ENCODE data around the gene DOK6.
A peak's percentile ranks its signal among the peaks of the same experiment; 100 is the strongest.

Gene DOK6

GRCh38 chr18:69556228-69556627, 155.5 kb downstream of the DOK6 start:
- Mint-ChIP-seq H3K36me3 (no peaks in the 10 kb centered on the region), H3K4me1 (no peaks in the 10 kb centered on the region), H3K4me3 (no peak overlapping the region), H3K9me3 (no peaks in the 10 kb centered on the region), H3K27ac (no peak overlapping the region)
- ATAC-seq: no peak
- DNase-seq (ENCODE audit: low spot score in 2 of 2): no peak

GRCh38 chr18:69557282-69557681, 156.6 kb downstream of the DOK6 start:
- no peak for ATAC-seq
- H3K9me3 Mint-ChIP-seq: no peaks in the 10 kb centered on the region
- no peak overlapping the region for H3K27ac Mint-ChIP-seq
- no peaks in the 10 kb centered on the region for H3K36me3 Mint-ChIP-seq
- H3K4me1 Mint-ChIP-seq: no peaks in the 10 kb centered on the region
- no peak overlapping the region for H3K4me3 Mint-ChIP-seq
- no peak for DNase-seq (ENCODE audit: low spot score in 2 of 2)

GRCh38 chr18:69558052-69558451, 157.4 kb downstream of the DOK6 start:
- H3K36me3 Mint-ChIP-seq: no peaks in the 10 kb centered on the region
- ATAC-seq (no peak), DNase-seq (ENCODE audit: low spot score in 2 of 2) (no peak)
- H3K9me3 Mint-ChIP-seq: no peaks in the 10 kb centered on the region
- no peaks in the 10 kb centered on the region for H3K4me1 Mint-ChIP-seq
- H3K27ac Mint-ChIP-seq: no peak overlapping the region
- H3K4me3 Mint-ChIP-seq: no peak overlapping the region

GRCh38 chr18:69559604-69560003, 158.9 kb downstream of the DOK6 start:
- Mint-ChIP-seq H3K4me3 (no peak overlapping the region), H3K36me3 (no peaks in the 10 kb centered on the region), H3K27ac (no peak overlapping the region), H3K4me1 (no peaks in the 10 kb centered on the region), H3K9me3 (no peaks in the 10 kb centered on the region)
- ATAC-seq (peak; percentile 47), DNase-seq (ENCODE audit: low spot score in 2 of 2) (no peak)

GRCh38 chr18:69564602-69565001, 163.9 kb downstream of the DOK6 start:
- Mint-ChIP-seq H3K36me3 (no peaks in the 10 kb centered on the region), H3K4me3 (no peak overlapping the region), H3K27ac (no peak overlapping the region), H3K9me3 (peaks cover 6% of the 10 kb centered on the region), H3K4me1 (no peaks in the 10 kb centered on the region)
- DNase-seq (ENCODE audit: low spot score in 2 of 2) (no peak), ATAC-seq (no peak)

GRCh38 chr18:69567813-69568488, 167.3 kb downstream of the DOK6 start:
- Mint-ChIP-seq H3K9me3 (peaks cover 6% of the 10 kb centered on the region), H3K27ac (peak overlapping the region; percentile 38), H3K36me3 (no peaks in the 10 kb centered on the region), H3K4me3 (no peak overlapping the region), H3K4me1 (no peaks in the 10 kb centered on the region)
- DNase-seq (ENCODE audit: low spot score in 2 of 2): no peak
- ATAC-seq: no peak

- no peaks in the 10 kb centered on the region for H3K36me3 Mint-ChIP-seq
- no peak overlapping the region for H3K4me3 Mint-ChIP-seq
- no peaks in the 10 kb centered on the region for H3K4me1 Mint-ChIP-seq
- DNase-seq (ENCODE audit: low spot score in 2 of 2) (no peak), ATAC-seq (no peak)
- peaks cover 6% of the 10 kb centered on the region for H3K9me3 Mint-ChIP-seq
- no peak overlapping the region for H3K27ac Mint-ChIP-seq
These were observed 168.4 kb downstream of the DOK6 start for GRCh38 chr18:69569133-69569532.

GRCh38 chr18:69574401-69574800, 173.7 kb downstream of the DOK6 start:
- DNase-seq (ENCODE audit: low spot score in 2 of 2) (no peak), ATAC-seq (no peak)
- H3K4me3 Mint-ChIP-seq: no peak overlapping the region
- no peaks in the 10 kb centered on the region for H3K36me3 Mint-ChIP-seq
- H3K27ac Mint-ChIP-seq: no peak overlapping the region
- no peaks in the 10 kb centered on the region for H3K9me3 Mint-ChIP-seq
- H3K4me1 Mint-ChIP-seq: no peaks in the 10 kb centered on the region

GRCh38 chr18:69580107-69580506, 179.4 kb downstream of the DOK6 start:
- no peak for ATAC-seq
- H3K4me3 Mint-ChIP-seq: no peak overlapping the region
- H3K27ac Mint-ChIP-seq: no peak overlapping the region

GRCh38 chr18:69584429-69584828, 183.7 kb downstream of the DOK6 start:
- no peak overlapping the region for H3K4me3 Mint-ChIP-seq
- no peak overlapping the region for H3K27ac Mint-ChIP-seq
- H3K4me1 Mint-ChIP-seq: peaks cover 8% of the 10 kb centered on the region
- H3K36me3 Mint-ChIP-seq: no peaks in the 10 kb centered on the region
- DNase-seq (ENCODE audit: low spot score in 2 of 2) (no peak), ATAC-seq (no peak)
- no peaks in the 10 kb centered on the region for H3K9me3 Mint-ChIP-seq

More at GRCh38 chr18:69580107-69580506, 179.4 kb downstream of the DOK6 start:
- Mint-ChIP-seq H3K36me3 (no peaks in the 10 kb centered on the region), H3K9me3 (no peaks in the 10 kb centered on the region), H3K4me1 (peaks cover 8% of the 10 kb centered on the region)
- DNase-seq (ENCODE audit: low spot score in 2 of 2): no peak

GRCh38 chr18:69585696-69586095, 185.0 kb downstream of the DOK6 start:
- H3K36me3 Mint-ChIP-seq: no peaks in the 10 kb centered on the region
- no peak for DNase-seq (ENCODE audit: low spot score in 2 of 2)
- no peak overlapping the region for H3K4me3 Mint-ChIP-seq
- no peak overlapping the region for H3K27ac Mint-ChIP-seq
- no peak for ATAC-seq
- no peaks in the 10 kb centered on the region for H3K4me1 Mint-ChIP-seq
- H3K9me3 Mint-ChIP-seq: no peaks in the 10 kb centered on the region

GRCh38 chr18:69586537-69586936, 185.8 kb downstream of the DOK6 start:
- no peak overlapping the region for H3K4me3 Mint-ChIP-seq
- DNase-seq (ENCODE audit: low spot score in 2 of 2): no peak
- ATAC-seq: no peak
- no peaks in the 10 kb centered on the region for H3K9me3 Mint-ChIP-seq
- no peak overlapping the region for H3K27ac Mint-ChIP-seq
- H3K36me3 Mint-ChIP-seq: no peaks in the 10 kb centered on the region
- no peaks in the 10 kb centered on the region for H3K4me1 Mint-ChIP-seq

- Mint-ChIP-seq H3K4me3 (no peak overlapping the region), H3K4me1 (no peaks in the 10 kb centered on the region), H3K27ac (no peak overlapping the region), H3K9me3 (no peaks in the 10 kb centered on the region), H3K36me3 (no peaks in the 10 kb centered on the region)
- DNase-seq (ENCODE audit: low spot score in 2 of 2) (no peak), ATAC-seq (no peak)
These were observed 187.6 kb downstream of the DOK6 start for GRCh38 chr18:69588301-69588700.

- H3K27ac Mint-ChIP-seq: no peak overlapping the region
- no peaks in the 10 kb centered on the region for H3K4me1 Mint-ChIP-seq
- no peaks in the 10 kb centered on the region for H3K9me3 Mint-ChIP-seq
- ATAC-seq (no peak), DNase-seq (ENCODE audit: low spot score in 2 of 2) (no peak)
- no peaks in the 10 kb centered on the region for H3K36me3 Mint-ChIP-seq
- H3K4me3 Mint-ChIP-seq: no peak overlapping the region
These were observed 189.5 kb downstream of the DOK6 start for GRCh38 chr18:69590150-69590549.

- no peaks in the 10 kb centered on the region for H3K36me3 Mint-ChIP-seq
- H3K4me3 Mint-ChIP-seq: no peak overlapping the region
- no peak for ATAC-seq
- no peaks in the 10 kb centered on the region for H3K4me1 Mint-ChIP-seq
- no peak overlapping the region for H3K27ac Mint-ChIP-seq
- no peaks in the 10 kb centered on the region for H3K9me3 Mint-ChIP-seq
- no peak for DNase-seq (ENCODE audit: low spot score in 2 of 2)
These were observed 195.7 kb downstream of the DOK6 start for GRCh38 chr18:69596345-69596744.

- DNase-seq (ENCODE audit: low spot score in 2 of 2) (no peak), ATAC-seq (no peak)
- Mint-ChIP-seq H3K9me3 (no peaks in the 10 kb centered on the region), H3K36me3 (no peaks in the 10 kb centered on the region), H3K4me3 (no peak overlapping the region), H3K27ac (no peak overlapping the region), H3K4me1 (no peaks in the 10 kb centered on the region)
These were observed 196.9 kb downstream of the DOK6 start for GRCh38 chr18:69597561-69597960.

GRCh38 chr18:69599377-69599776, 198.7 kb downstream of the DOK6 start:
- Mint-ChIP-seq H3K27ac (no peak overlapping the region), H3K4me3 (no peak overlapping the region), H3K36me3 (no peaks in the 10 kb centered on the region), H3K9me3 (no peaks in the 10 kb centered on the region), H3K4me1 (no peaks in the 10 kb centered on the region)
- DNase-seq (ENCODE audit: low spot score in 2 of 2) (no peak), ATAC-seq (no peak)

All from stimulated activated effector memory CD8-positive, alpha-beta T cell treated with anti-CD3 and anti-CD28 coated beads, Interleukin-12 subunit alpha, Interleukin-12 subunit beta, amount 100 ng/mL, for 72 hours (primary cell).